SK-N-SH treated with all-trans-retinoic acid at 6 μM for 48 hours (cell line): ENCODE measurements around the gene MRGPRX3.

Experiments used
- CREB5 ChIP-seq: fragments of 250-450 bp; sonication (Bioruptor Pico); IDR thresholded peaks from 2 replicates; pipeline ENCODE4 v1.5.1; 2020; ENCODE audit warnings: low read depth, mild to moderate bottlenecking, moderate library complexity
- PATZ1 ChIP-seq: fragments of 250-450 bp; sonication (Bioruptor Pico); IDR thresholded peaks from 2 replicates; pipeline ENCODE4 v1.8.0; 2020; ENCODE audit warnings: mild to moderate bottlenecking, moderate library complexity, borderline replicate concordance
- RARB ChIP-seq: fragments of 250-450 bp; sonication (Bioruptor Pico); IDR thresholded peaks from 2 replicates; pipeline ENCODE4 v1.8.0; 2021; ENCODE audit warnings: mild to moderate bottlenecking, moderate library complexity
- TOX ChIP-seq: fragments of 250-450 bp; sonication (Bioruptor Pico); IDR thresholded peaks from 2 replicates; pipeline ENCODE4 v1.8.0; 2021; ENCODE audit warnings: mild to moderate bottlenecking, moderate library complexity, borderline replicate concordance
- ZFP3 ChIP-seq: fragments of 250-450 bp; sonication (Bioruptor Pico); IDR thresholded peaks from 2 replicates; pipeline ENCODE4 v1.5.0; 2020; ENCODE audit warnings: mild to moderate bottlenecking, moderate library complexity
- ZFP30 ChIP-seq: fragments of 450-650 bp; formaldehyde crosslinking; IDR thresholded peaks from 2 replicates; pipeline ENCODE4 v1.5.0; 2022; ENCODE audit warnings: mild to moderate bottlenecking, moderate library complexity
- ZNF565 ChIP-seq: fragments of 450-650 bp; formaldehyde crosslinking; conservative IDR thresholded peaks from 2 replicates; pipeline ENCODE4 v1.5.0; 2020; ENCODE audit warnings: low read depth, mild to moderate bottlenecking, moderate library complexity
- ZNF8 ChIP-seq: fragments of 450-650 bp; formaldehyde crosslinking; IDR thresholded peaks from 2 replicates; pipeline ENCODE4 v1.5.0; 2020; ENCODE audit warnings: mild to moderate bottlenecking, moderate library complexity

- TF ChIP-seq PATZ1 (CRISPR knock-in tag), result no peak
- TF ChIP-seq ZFP30 (CRISPR knock-in tag), result no peak
- TF ChIP-seq ZNF565 (CRISPR knock-in tag), result no peak
- no peak for TF ChIP-seq RARB
- no peak for TF ChIP-seq CREB5 (CRISPR knock-in tag)
- TF ChIP-seq ZFP3, result no peak
- TF ChIP-seq ZNF8 (CRISPR knock-in tag), result no peak
- TF ChIP-seq TOX (CRISPR knock-in tag), result no peak
Observed at GRCh38 chr11:18106688-18107087, 25.7 kb upstream of the MRGPRX3 start.
